ENCODE results near the gene DMC1. TPM values are rescaled to one million over a fixed set of nuclear protein-coding genes. Genes with fewer than 3 reads are reported as not detected.
A peak's percentile ranks its signal among the peaks of the same experiment; 100 is the strongest.

DMC1 gene
- total and polyA plus RNA-seq, 9 of the 15 experiments (the other 6 are each of a cell fraction or from before 2014, with no cell fraction given), result 5.5 to 55.5 (median 9.8) TPM

GRCh38 chr22:38569181-38569971 lies 607 bp downstream of the DMC1 start:
- H3K9ac ChIP-seq (ENCODE audit: insufficient read depth in 1 of 2, low read depth in 2 of 2, low read length in 2 of 2), result peak overlapping the region; percentile 93 to 96
- CTCF ChIA-PET (ENCODE audit: low intra/inter-chr PET ratio), result no interaction called here
- H3K79me2 ChIP-seq (ENCODE audit: control insufficient read depth, insufficient read depth, low read length), result peaks cover 8% of the 10 kb centered on the region; the same call in 2 of the 3 replicates
- BruUV-seq (replicated peaks), result TSS peak; percentile 96
- no peaks in the 10 kb centered on the region for H3K36me3 ChIP-seq (ENCODE audit: control insufficient read depth, insufficient read depth, low read length)
- peak; percentile 15 to 39 (median 16) for DNase-seq (ENCODE audit: extremely low read depth in 1 of 4, low spot score in 3 of 4)
- intact Hi-C loops (cut with micrococcal nuclease) (no loop called here), in situ Hi-C loops (cut with MboI) (loop anchor here (5.0 kb wide), 1 partner anchor 72 kb away; no protein-coding TSS in a partner anchor)
- no peak for FAIRE-seq
- peak overlapping the region; percentile 79 for H3K4me2 ChIP-seq (ENCODE audit: insufficient read depth, low read length)
- H3K4me1 ChIP-seq (replicated peaks in 1 of 2; ENCODE audit: control insufficient read depth in 2 of 2, insufficient read depth in 2 of 2, low read length in 2 of 2), result peaks cover 4 to 8% of the 10 kb centered on the region in 2 experiments; a peak in 4 of 5 replicates
- peak overlapping the region; percentile 84 for H2AFZ ChIP-seq (ENCODE audit: low read depth, low read length)
- ATAC-seq, result peak; percentile 64
- WGBS (ENCODE audit: insufficient coverage, low coverage, missing lambda C conversion rate), result 19% methylated on average over 19 of the region's 32 CpGs
- H4K20me1 ChIP-seq (replicated peaks; ENCODE audit: control insufficient read depth, insufficient read depth, low read length), result no peaks in the 10 kb centered on the region
- H3K27ac ChIP-seq (ENCODE audit: extremely low read depth, low read depth, low read length), result peak overlapping the region; percentile 94
- POLR2A ChIA-PET, result interaction anchor here (0.6 kb wide), 1 partner anchor 147 kb away, joined by 3 read pairs; no protein-coding TSS in a partner anchor
- peak overlapping the region; percentile 50 for H3K4me3 ChIP-seq
- H3K9me1 ChIP-seq (ENCODE audit: control insufficient read depth, insufficient read depth, low read length), result no peaks in the 10 kb centered on the region
- H3K27me3 ChIP-seq (ENCODE audit: control insufficient read depth in 2 of 2, insufficient read depth in 2 of 2, low read length in 2 of 2), result no peaks in the 10 kb centered on the region
- H3K9me3 ChIP-seq (replicated peaks; ENCODE audit: control insufficient read depth, insufficient read depth, low read depth, low read length), result no peaks in the 10 kb centered on the region
- TF ChIP-seq ETV1 (tag; conservative IDR thresholded peaks at IDR 0.05; ENCODE audit: low read depth), result 0 out of 2 replicates have a peak, but pooled peaks have one; percentile 21
- no peak for TF ChIP-seq ZNF384 (IDR thresholded peaks at IDR 0.05; ENCODE audit: low read depth, low read length)
- TF ChIP-seq L3MBTL2 (IDR thresholded peaks at IDR 0.05), result peak; percentile 76
- TF ChIP-seq YY1 (IDR thresholded peaks at IDR 0.05; ENCODE audit: borderline replicate concordance in 1 of 3, control insufficient read depth in 1 of 3, extremely low read depth in 1 of 3, insufficient read depth in 3 of 3, insufficient read length in 1 of 3, insufficient replicate concordance in 2 of 3, low read depth in 1 of 3, low read length in 2 of 3), result peak in 1 of 3 experiments; percentile 31
- no peak for TF ChIP-seq RNF219 (CRISPR knock-in tag; IDR thresholded peaks at IDR 0.05)
- no peak for TF ChIP-seq ZBTB1 (CRISPR knock-in tag; IDR thresholded peaks at IDR 0.05; ENCODE audit: borderline replicate concordance, low read depth)
- TF ChIP-seq NONO (IDR thresholded peaks at IDR 0.05; ENCODE audit: low read depth in 2 of 2, low read length in 1 of 2), result peak in 1 of 2 experiments; percentile 68; a peak in 1 of 4 replicates
- TF ChIP-seq ZNF24 (IDR thresholded peaks at IDR 0.05), result peak; percentile 62; the same call in 1 of the 2 replicates

Measured in K562 (cell line).